Activated CD8-positive, alpha-beta T cell treated with anti-CD3 and anti-CD28 coated beads for 36 hours (primary cell): Measurements from ENCODE around the gene SPPL2C. TPM values are rescaled to one million over a fixed set of nuclear protein-coding genes. Genes with fewer than 3 reads are reported as not detected.
A peak's percentile ranks its signal among the peaks of the same experiment; 100 is the strongest.

ENCODE experiments used
- ATAC-seq: fragments of 200-7000 bp; cut with Tn5 transposase; one replicate; pipeline ENCODE4 v1.10.0; 2021; ENCODE audit warnings: mild to moderate bottlenecking, moderate library complexity
- CTCF ChIA-PET: fragments of 350-600 bp; sonication (Branson Sonifier 250); formaldehyde crosslinking; loops from one replicate; lab custom pipeline; 2021; ENCODE audit warnings: antibody characterized with exemption; lab: Charles Lee
- POLR2A ChIA-PET: fragments of 350-600 bp; sonication (Branson Sonifier 250); formaldehyde crosslinking; loops from one replicate; lab custom pipeline; 2021; ENCODE audit warnings: antibody characterized with exemption; lab: Charles Lee
- DNase-seq: peaks from one replicate; pipeline ENCODE4 v3.0.0-alpha.2; 2020
- H3K27ac Mint-ChIP-seq: one replicate; pipeline ENCODE4 v1.8.0; 2021; ENCODE audit warnings: mild to moderate bottlenecking, mixed read lengths
- H3K27me3 Mint-ChIP-seq: one replicate; pipeline ENCODE4 v1.8.0; 2021; ENCODE audit warnings: mixed read lengths
- H3K36me3 Mint-ChIP-seq: one replicate; pipeline ENCODE4 v1.8.0; 2021; ENCODE audit warnings: low read depth, mixed read lengths
- H3K4me1 Mint-ChIP-seq: one replicate; pipeline ENCODE4 v1.8.0; 2021; ENCODE audit warnings: low read depth, mixed read lengths
- H3K4me3 Mint-ChIP-seq: one replicate; pipeline ENCODE4 v1.8.0; 2021; ENCODE audit warnings: mild to moderate bottlenecking, moderate library complexity, mixed read lengths
- H3K9me3 Mint-ChIP-seq: one replicate; pipeline ENCODE4 v1.8.0; 2021; ENCODE audit warnings: mixed read lengths
- intact Hi-C: fragments of 100-400 bp; cut with micrococcal nuclease; formaldehyde crosslinking; loops from one replicate; pipeline ENCODE4 v1.10.0; 2022
- total RNA-seq, 2 experiments: library from RNA; stranded (reverse); gene quantifications; one replicate each; pipeline ENCODE4 v1.2.3, GENCODE V29; 2021
- TF ChIP-seq, protein P1 (sequence below): fragments of 200-600 bp; IDR thresholded peaks from one replicate; pipeline ENCODE4 v1.8.0; 2022; ENCODE audit warnings: antibody characterized with exemption, mild to moderate bottlenecking

Gene SPPL2C
- total RNA-seq, 2 experiments from 2014 or later = not detected

DNA sequence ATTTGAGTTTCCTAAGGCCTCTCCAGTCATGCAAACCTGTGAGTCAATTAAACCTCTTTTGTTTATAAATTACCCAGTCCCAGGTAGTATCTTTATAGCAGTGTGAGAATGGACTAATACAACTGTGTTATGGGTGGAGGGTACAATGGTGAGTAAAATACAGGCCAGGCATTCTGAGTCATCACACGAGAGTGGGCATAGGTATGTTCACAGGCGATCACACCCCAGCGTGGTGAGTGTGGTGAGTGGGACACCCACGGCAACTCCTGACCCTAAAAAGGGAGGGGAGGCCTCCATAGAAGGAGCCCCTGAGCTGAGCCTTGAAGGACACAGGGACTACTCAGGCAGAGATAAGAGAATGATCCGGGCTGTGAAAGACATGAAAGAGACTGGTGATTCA lies 27.0 kb downstream of the SPPL2C start:
- POLR2A ChIA-PET = no interaction called here
- Mint-ChIP-seq H3K36me3 (no peaks in the 10 kb centered on the region), H3K4me1 (peaks cover 11% of the 10 kb centered on the region), H3K9me3 (no peaks in the 10 kb centered on the region), H3K27ac (no peak overlapping the region), H3K27me3 (peaks cover 12% of the 10 kb centered on the region), H3K4me3 (no peak overlapping the region)
- DNase-seq (peak; percentile 22), ATAC-seq (no peak)
- intact Hi-C loops = no loop called here
- CTCF ChIA-PET = interaction anchor here (1.6 kb wide), 1 partner anchor 22 kb away, joined by 4 read pairs; no protein-coding TSS in a partner anchor
- TF ChIP-seq, protein P1, sequence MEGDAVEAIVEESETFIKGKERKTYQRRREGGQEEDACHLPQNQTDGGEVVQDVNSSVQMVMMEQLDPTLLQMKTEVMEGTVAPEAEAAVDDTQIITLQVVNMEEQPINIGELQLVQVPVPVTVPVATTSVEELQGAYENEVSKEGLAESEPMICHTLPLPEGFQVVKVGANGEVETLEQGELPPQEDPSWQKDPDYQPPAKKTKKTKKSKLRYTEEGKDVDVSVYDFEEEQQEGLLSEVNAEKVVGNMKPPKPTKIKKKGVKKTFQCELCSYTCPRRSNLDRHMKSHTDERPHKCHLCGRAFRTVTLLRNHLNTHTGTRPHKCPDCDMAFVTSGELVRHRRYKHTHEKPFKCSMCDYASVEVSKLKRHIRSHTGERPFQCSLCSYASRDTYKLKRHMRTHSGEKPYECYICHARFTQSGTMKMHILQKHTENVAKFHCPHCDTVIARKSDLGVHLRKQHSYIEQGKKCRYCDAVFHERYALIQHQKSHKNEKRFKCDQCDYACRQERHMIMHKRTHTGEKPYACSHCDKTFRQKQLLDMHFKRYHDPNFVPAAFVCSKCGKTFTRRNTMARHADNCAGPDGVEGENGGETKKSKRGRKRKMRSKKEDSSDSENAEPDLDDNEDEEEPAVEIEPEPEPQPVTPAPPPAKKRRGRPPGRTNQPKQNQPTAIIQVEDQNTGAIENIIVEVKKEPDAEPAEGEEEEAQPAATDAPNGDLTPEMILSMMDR = no peak

DNA sequence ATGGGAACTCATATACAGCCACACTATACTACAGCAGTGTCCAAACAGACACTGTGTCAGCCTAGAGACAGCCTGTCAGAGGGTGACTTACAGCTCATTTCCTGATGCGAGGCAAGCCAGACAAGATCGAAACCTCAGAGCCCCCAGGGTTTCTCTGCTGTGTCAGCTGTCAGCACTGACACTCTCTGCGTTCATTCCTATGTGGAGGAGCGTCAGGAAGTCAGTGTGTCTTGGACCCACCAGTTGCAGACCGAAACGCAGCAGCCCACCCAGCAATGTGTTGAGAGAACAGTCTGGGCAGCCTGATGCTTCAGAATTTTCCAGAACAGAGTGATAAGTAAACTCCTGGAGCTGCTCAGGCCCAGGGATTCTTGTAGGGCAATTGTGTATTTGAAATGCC lies 29.0 kb downstream of the SPPL2C start:
- DNase-seq (peak; percentile 53), ATAC-seq (peak; percentile 87)
- H3K36me3 Mint-ChIP-seq = no peaks in the 10 kb centered on the region
- no peak overlapping the region for H3K27ac Mint-ChIP-seq
- intact Hi-C loops = no loop called here
- no peak overlapping the region for H3K4me3 Mint-ChIP-seq
- peaks cover 11% of the 10 kb centered on the region for H3K4me1 Mint-ChIP-seq
- TF ChIP-seq, protein P1 = no peak
- ChIA-PET CTCF (interaction anchor here (1.4 kb wide), 1 partner anchor 22 kb away, joined by 4 read pairs; no protein-coding TSS in a partner anchor), POLR2A (no interaction called here)
- no peaks in the 10 kb centered on the region for H3K9me3 Mint-ChIP-seq
- H3K27me3 Mint-ChIP-seq = peaks cover 13% of the 10 kb centered on the region

DNA sequence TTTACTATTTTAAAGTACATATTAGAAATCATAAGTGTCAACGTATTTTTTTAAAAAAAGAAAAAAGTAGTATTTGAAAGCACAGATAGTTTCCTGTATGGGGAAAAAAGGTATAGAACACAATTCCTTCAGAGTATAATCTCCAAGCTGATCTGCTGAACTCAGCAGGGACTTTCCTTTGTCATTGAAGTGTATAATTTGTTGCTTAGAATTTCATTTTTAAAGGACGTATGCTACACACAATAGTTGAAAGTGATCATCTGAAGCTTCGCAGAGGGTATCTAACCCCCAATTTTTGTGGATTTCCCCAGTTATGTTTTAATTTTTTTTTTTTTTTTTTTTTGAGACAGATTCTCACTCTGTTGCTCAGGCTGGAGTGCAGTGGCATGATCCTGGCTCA lies 29.5 kb downstream of the SPPL2C start:
- POLR2A ChIA-PET = no interaction called here
- TF ChIP-seq, protein P1 = no peak
- Mint-ChIP-seq H3K27me3 (peaks cover 13% of the 10 kb centered on the region), H3K4me3 (no peak overlapping the region), H3K4me1 (peaks cover 11% of the 10 kb centered on the region), H3K27ac (no peak overlapping the region), H3K9me3 (no peaks in the 10 kb centered on the region), H3K36me3 (no peaks in the 10 kb centered on the region)
- DNase-seq (no peak), ATAC-seq (no peak)
- CTCF ChIA-PET = interaction anchor here (1.4 kb wide), 1 partner anchor 22 kb away, joined by 4 read pairs; no protein-coding TSS in a partner anchor
- intact Hi-C loops = no loop called here

DNA sequence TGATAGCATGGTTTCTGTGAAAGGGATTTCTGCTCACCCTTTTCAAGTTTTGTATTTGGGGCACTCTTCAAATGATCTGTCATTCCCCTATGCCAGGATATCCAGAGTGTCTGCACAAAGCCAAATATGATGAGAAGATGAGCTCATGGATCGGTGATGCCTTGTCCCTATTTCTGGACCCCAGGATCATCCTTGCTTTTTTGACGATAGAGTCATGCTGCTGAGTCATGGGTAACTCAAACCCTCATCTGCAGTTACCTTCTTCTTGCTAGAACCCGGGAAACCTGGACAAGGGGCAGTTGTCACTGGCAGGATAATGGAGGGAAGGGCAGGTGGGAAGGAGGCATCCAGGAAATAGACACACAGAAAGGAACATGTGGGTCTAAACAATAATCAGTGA lies 31.9 kb downstream of the SPPL2C start:
- Mint-ChIP-seq H3K27ac (no peak overlapping the region), H3K9me3 (no peaks in the 10 kb centered on the region), H3K4me1 (peaks cover 6% of the 10 kb centered on the region), H3K4me3 (no peak overlapping the region), H3K36me3 (no peaks in the 10 kb centered on the region), H3K27me3 (peaks cover 17% of the 10 kb centered on the region)
- TF ChIP-seq, protein P1 = no peak
- POLR2A ChIA-PET = interaction anchor here (0.6 to 1.1 kb wide), 2 partner anchors 12 to 80 kb away, joined by 3 read pairs; no protein-coding TSS in a partner anchor
- CTCF ChIA-PET = interaction anchor here (1.4 kb wide), 1 partner anchor 25 kb away, joined by 4 read pairs; no protein-coding TSS in a partner anchor
- intact Hi-C loops = no loop called here
- DNase-seq (no peak), ATAC-seq (no peak)

DNA sequence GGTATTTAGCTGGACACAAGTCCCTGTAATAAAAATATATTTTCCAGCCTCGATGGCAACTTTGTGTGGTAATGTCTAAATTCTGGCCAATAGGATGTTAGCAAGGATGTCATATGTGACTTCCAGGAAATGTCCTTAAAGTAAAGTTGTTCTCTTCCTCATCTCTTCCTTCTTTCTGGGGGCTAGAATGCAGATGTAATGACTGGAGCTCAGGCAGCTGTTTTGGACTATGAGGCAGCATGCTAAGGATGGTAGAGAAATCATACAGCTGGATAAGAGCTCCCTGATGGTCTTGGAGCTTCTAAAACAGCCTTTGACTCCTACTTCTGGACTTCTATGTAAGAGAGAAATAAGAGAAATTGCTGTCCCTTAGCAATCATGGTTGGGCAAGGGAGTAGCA lies 32.8 kb downstream of the SPPL2C start:
- Mint-ChIP-seq H3K9me3 (no peaks in the 10 kb centered on the region), H3K27ac (no peak overlapping the region), H3K4me3 (no peak overlapping the region), H3K4me1 (peaks cover 6% of the 10 kb centered on the region), H3K36me3 (no peaks in the 10 kb centered on the region), H3K27me3 (peaks cover 21% of the 10 kb centered on the region)
- DNase-seq = no peak
- intact Hi-C loops = no loop called here
- TF ChIP-seq, protein P1 = no peak
- ChIA-PET POLR2A (no interaction called here), CTCF (interaction anchor here (1.2 kb wide), 1 partner anchor 16 kb away, joined by 4 read pairs; no protein-coding TSS in a partner anchor)
- no peak for ATAC-seq
